Neuronal stem cell (in vitro differentiated cells): ENCODE measurements around the gene SLC9A8.
A peak's percentile ranks its signal among the peaks of the same experiment; 100 is the strongest.

Experiments
- DNase-seq: peaks from one replicate; pipeline ENCODE4 v3.0.0-alpha.2; 2013; ENCODE audit warnings: low spot score
- H2AFZ ChIP-seq: one replicate; pipeline ENCODE4 v1.6.1; 2013; ENCODE audit warnings: mild to moderate bottlenecking, low read length, inconsistent platforms
- H2AK5ac ChIP-seq: 2 replicates; pipeline ENCODE4 v1.6.1; 2013; ENCODE audit warnings: low read depth, mild to moderate bottlenecking, inconsistent platforms, low read length, moderate library complexity, mixed read lengths
- H2BK120ac ChIP-seq: 2 replicates; pipeline ENCODE4 v1.6.1; 2013; ENCODE audit warnings: low read depth, mild to moderate bottlenecking, inconsistent platforms, low read length, moderate library complexity, mixed read lengths
- H2BK12ac ChIP-seq: one replicate; pipeline ENCODE4 v1.6.1; 2013; ENCODE audit warnings: low read length, inconsistent platforms
- H2BK15ac ChIP-seq: 2 replicates; pipeline ENCODE4 v1.6.1; 2013; ENCODE audit warnings: mild to moderate bottlenecking, low read length, inconsistent platforms, mixed read lengths
- H2BK5ac ChIP-seq: one replicate; pipeline ENCODE4 v1.6.1; 2013; ENCODE audit warnings: inconsistent platforms, mild to moderate bottlenecking, low read length, moderate library complexity
- H3K14ac ChIP-seq: one replicate; pipeline ENCODE4 v1.6.1; 2013; ENCODE audit warnings: low read length, inconsistent platforms
- H3K18ac ChIP-seq: 2 replicates; pipeline ENCODE4 v1.6.1; 2013; ENCODE audit warnings: low read length, inconsistent platforms
- H3K23ac ChIP-seq: 2 replicates; pipeline ENCODE4 v1.6.1; 2013; ENCODE audit warnings: low read depth, mild to moderate bottlenecking, mixed read lengths, low read length, inconsistent platforms; ENCODE audit not compliant: poor library complexity
- H3K27ac ChIP-seq: replicated peaks from 3 replicates; pipeline ENCODE4 v1.5.1; 2013; ENCODE audit warnings: low read length, inconsistent platforms
- H3K27me3 ChIP-seq, 3 experiments: 2 replicates each; pipeline ENCODE4 v1.6.1; 2013; ENCODE audit warnings: low read length in 3 of 3, mild to moderate bottlenecking in 2 of 3, inconsistent platforms in 1 of 3, low read depth in 1 of 3, mixed read lengths in 1 of 3, moderate library complexity in 1 of 3; ENCODE audit not compliant: control insufficient read depth in 3 of 3, insufficient read depth in 3 of 3
- H3K36me3 ChIP-seq, 2 donors: replicated peaks in 1 of 2; 2 replicates each; pipeline ENCODE4 v1.6.1; 2013; ENCODE audit warnings: low read length in 2 of 2; ENCODE audit not compliant: control insufficient read depth in 2 of 2, insufficient read depth in 2 of 2
- H3K4ac ChIP-seq: 2 replicates; pipeline ENCODE4 v1.6.1; 2013; ENCODE audit warnings: inconsistent platforms, mild to moderate bottlenecking, low read length, moderate library complexity
- H3K4me1 ChIP-seq, 2 donors: 1 replicate in 1 of 2; 2 replicates in 1 of 2; pipeline ENCODE4 v1.6.1; 2013; ENCODE audit warnings: low read length in 2 of 2, low read depth in 1 of 2; ENCODE audit not compliant: control insufficient read depth in 2 of 2, insufficient read depth in 1 of 2
- H3K4me2 ChIP-seq: one replicate; pipeline ENCODE4 v1.6.1; 2013; ENCODE audit warnings: mild to moderate bottlenecking, low read length, inconsistent platforms; ENCODE audit not compliant: insufficient read depth, poor library complexity, severe bottlenecking
- H3K4me3 ChIP-seq, 2 donors: 2 replicates each; pipeline ENCODE4 v1.5.1; 2013; ENCODE audit warnings: low read length in 2 of 2, mild to moderate bottlenecking in 2 of 2, inconsistent platforms in 1 of 2, moderate library complexity in 1 of 2
- H3K79me1 ChIP-seq: one replicate; pipeline ENCODE4 v1.6.1; 2013; ENCODE audit warnings: low read depth, mild to moderate bottlenecking, inconsistent platforms, low read length, moderate library complexity
- H3K9ac ChIP-seq: one replicate; pipeline ENCODE4 v1.6.1; 2013; ENCODE audit warnings: mild to moderate bottlenecking, low read depth, low read length, inconsistent platforms; ENCODE audit not compliant: poor library complexity
- H3K9me3 ChIP-seq, 2 donors: replicated peaks in 1 of 2; 2 replicates each; pipeline versions ENCODE3 to v1.6.1; 2013; ENCODE audit warnings: low read length in 2 of 2, mild to moderate bottlenecking in 2 of 2, inconsistent platforms in 1 of 2, low read depth in 1 of 2, mixed read lengths in 1 of 2, moderate library complexity in 1 of 2; ENCODE audit not compliant: control insufficient read depth in 2 of 2, insufficient read depth in 1 of 2
- H4K8ac ChIP-seq: one replicate; pipeline ENCODE4 v1.6.1; 2013; ENCODE audit warnings: low read depth, mild to moderate bottlenecking, inconsistent platforms, low read length, moderate library complexity
- H4K91ac ChIP-seq: one replicate; pipeline ENCODE4 v1.6.1; 2013; ENCODE audit warnings: low read length, low read depth, mild to moderate bottlenecking, inconsistent platforms; ENCODE audit not compliant: poor library complexity
- WGBS, 2 donors: extraction: QIAGEN DNeasy Blood & Tissue Kit; methylation state at CpG; one replicate each; pipeline ENCODE4 v1.1.7; 2013; ENCODE audit warnings: missing lambda C conversion rate in 2 of 2, mixed read lengths in 1 of 2; ENCODE audit not compliant: insufficient read length in 2 of 2, insufficient replicate concordance in 1 of 2; ENCODE audit errors: extremely low coverage in 2 of 2; 5-methylcytosine and 5-hydroxymethylcytosine counted together

SLC9A8 gene

DNA sequence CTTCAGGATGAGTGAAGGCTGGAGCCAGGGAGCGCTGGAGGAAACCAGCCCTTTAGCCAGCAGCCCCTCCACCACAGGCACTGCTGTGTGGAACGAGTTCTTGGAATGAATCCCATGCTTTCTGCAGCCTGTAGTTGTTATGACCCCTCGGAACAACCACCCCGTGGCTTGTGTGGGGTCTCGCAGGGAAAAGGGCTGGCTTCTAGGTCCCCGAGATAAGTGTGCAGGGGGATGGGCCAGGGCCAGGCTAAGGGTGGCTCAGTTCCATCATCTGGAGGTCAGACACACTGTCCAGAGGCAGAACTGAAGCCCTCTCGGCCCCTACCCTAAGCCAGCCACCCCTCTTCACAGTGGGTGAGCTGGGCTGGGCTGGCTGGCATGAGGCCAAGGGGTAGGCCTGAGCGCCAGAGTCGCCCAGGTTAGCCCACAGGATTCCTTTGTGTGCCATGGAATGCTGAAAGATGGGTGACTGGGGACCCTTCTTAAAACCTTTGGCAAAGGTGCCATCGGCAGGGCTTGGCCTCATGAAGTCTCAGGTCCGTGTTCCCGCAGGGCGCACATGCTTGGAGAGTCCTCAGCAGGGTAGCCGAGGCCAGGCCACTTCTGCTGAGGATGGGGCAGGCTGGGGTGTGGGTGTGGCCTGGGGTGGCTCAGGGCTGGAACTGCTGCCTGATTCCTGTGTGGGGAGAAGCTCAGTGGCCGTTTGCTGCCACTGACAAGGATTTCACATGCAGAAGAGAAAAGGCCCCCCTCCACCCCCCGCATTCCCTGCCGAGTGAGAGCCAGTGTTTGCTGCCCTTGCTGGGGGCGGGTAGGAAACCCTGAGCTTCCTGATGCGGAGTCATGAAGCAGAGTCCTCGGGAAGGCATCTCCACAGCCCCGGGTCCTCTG is 78.1 kb downstream of the SLC9A8 start:
- Histone ChIP-seq H2BK5ac (peak overlapping the region; percentile 41), H2BK12ac (no peak overlapping the region), H3K9ac (no peak overlapping the region), H4K8ac (no peak overlapping the region), H3K27me3 (no peaks in the 10 kb centered on the region), H3K4me2 (peak overlapping the region; percentile 13), H3K4me3 (no peak overlapping the region), H3K4me1 (peaks cover 24 to 49% of the 10 kb centered on the region in 2 donors), H2AFZ (peak overlapping the region; percentile 51), H2AK5ac (peak overlapping the region; percentile 79), H2BK15ac (peak overlapping the region; percentile 56), H3K4ac (no peak overlapping the region), H3K79me1 (no peaks in the 10 kb centered on the region), H2BK120ac (no peak overlapping the region), H3K23ac (peak overlapping the region; percentile 21), H3K9me3 (no peaks in the 10 kb centered on the region), H3K14ac (no peak overlapping the region), H3K36me3 (peaks cover 1 to 16% of the 10 kb centered on the region in 2 donors), H4K91ac (no peak overlapping the region), H3K27ac (peak overlapping the region; percentile 29), H3K18ac (peak overlapping the region; percentile 61)
- no CpG with 5 or more reads among the region's 21 CpGs for WGBS, 2 donors
- DNase-seq, result no peak

DNA sequence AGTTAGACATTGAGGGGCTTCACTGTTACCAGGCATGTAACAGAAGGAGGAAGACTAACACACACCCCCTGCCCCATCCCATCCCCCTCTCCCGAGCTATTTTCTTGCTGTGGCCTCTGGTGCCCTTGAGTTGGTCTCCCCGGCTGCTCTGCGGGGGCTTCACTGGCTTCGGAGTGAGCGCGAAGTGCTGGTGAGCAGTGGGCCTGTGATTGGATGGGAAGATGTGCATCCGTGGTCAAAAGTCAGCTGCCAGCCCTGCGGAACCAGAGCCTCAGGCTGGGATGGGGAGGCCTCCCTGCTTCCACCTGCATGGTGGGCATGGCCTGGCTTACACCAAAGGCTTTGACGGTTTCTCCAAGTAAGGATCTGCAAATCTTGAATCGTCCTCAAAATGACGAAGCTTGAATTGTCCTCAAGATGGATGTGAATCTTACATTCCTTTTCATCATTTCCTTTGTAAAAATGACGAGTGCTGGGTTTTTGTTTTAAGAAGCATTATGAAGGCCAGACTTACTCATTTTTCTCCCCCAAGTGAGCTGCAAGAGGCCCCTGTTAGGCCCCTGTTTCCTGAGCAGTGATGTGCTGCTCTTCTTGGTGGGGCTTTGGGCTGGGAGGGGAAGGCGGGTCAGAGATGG is 79.0 kb downstream of the SLC9A8 start:
- no peak overlapping the region for H3K14ac ChIP-seq
- H2AK5ac ChIP-seq, result no peak overlapping the region
- no CpG with 5 or more reads among the region's 13 CpGs for WGBS, 2 donors
- H3K27me3 ChIP-seq, result no peaks in the 10 kb centered on the region
- no peak for DNase-seq
- no peak overlapping the region for H4K8ac ChIP-seq
- H3K4me1 ChIP-seq, result peaks cover 22 to 49% of the 10 kb centered on the region in 2 donors
- H3K9ac ChIP-seq, result no peak overlapping the region
- peak overlapping the region; percentile 51 for H2AFZ ChIP-seq
- H3K4me3 ChIP-seq, result no peak overlapping the region
- peaks cover 1 to 8% of the 10 kb centered on the region in 2 donors for H3K36me3 ChIP-seq
- H2BK12ac ChIP-seq, result no peak overlapping the region
- no peak overlapping the region for H3K4ac ChIP-seq
- H4K91ac ChIP-seq, result no peak overlapping the region
- no peak overlapping the region for H3K4me2 ChIP-seq
- peak overlapping the region; percentile 41 for H2BK5ac ChIP-seq
- no peaks in the 10 kb centered on the region for H3K9me3 ChIP-seq
- H3K23ac ChIP-seq, result peak overlapping the region; percentile 10
- peak overlapping the region; percentile 41 for H3K18ac ChIP-seq
- no peak overlapping the region for H2BK120ac ChIP-seq
- no peaks in the 10 kb centered on the region for H3K79me1 ChIP-seq
- H3K27ac ChIP-seq, result peak overlapping the region; percentile 29
- no peak overlapping the region for H2BK15ac ChIP-seq

DNA sequence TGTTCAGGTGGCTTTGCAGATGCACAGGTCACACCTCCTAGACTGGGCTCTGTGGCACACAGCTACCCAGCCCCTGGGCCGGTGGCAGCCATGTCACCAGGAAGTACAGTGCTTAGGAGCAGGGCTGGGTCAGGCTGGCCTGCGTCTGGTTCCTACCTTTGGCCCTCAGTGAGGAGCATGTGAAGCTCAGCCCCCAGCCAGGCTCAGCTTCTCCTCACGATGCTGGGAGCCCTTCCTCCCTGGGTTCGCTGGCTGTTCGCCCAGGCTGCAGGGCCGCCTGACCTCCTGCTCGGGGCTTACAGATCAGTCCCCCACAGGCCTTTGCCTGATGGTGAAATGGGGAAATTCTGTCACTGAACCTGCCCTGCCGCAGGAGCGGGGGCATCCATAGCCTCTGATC is 79.6 kb downstream of the SLC9A8 start:
- H3K4me3 ChIP-seq, result peak overlapping the region in 1 of 2 donors; percentile 7
- H3K27me3 ChIP-seq, result no peaks in the 10 kb centered on the region
- H3K18ac ChIP-seq, result no peak overlapping the region
- H3K9ac ChIP-seq, result no peak overlapping the region
- H4K8ac ChIP-seq, result peak overlapping the region; percentile 90
- H3K4ac ChIP-seq, result no peak overlapping the region
- peak overlapping the region; percentile 34 for H3K23ac ChIP-seq
- no CpG with 5 or more reads among the region's 9 CpGs for WGBS, 2 donors
- H3K4me2 ChIP-seq, result no peak overlapping the region
- peak overlapping the region; percentile 48 for H2BK120ac ChIP-seq
- peak overlapping the region; percentile 86 for H3K14ac ChIP-seq
- H2BK12ac ChIP-seq, result no peak overlapping the region
- H2AK5ac ChIP-seq, result peak overlapping the region; percentile 27
- no peak overlapping the region for H2AFZ ChIP-seq
- peaks cover 1 to 5% of the 10 kb centered on the region in 2 donors for H3K36me3 ChIP-seq
- no peak overlapping the region for H3K27ac ChIP-seq
- H3K4me1 ChIP-seq, result peaks cover 22 to 45% of the 10 kb centered on the region in 2 donors
- no peaks in the 10 kb centered on the region for H3K79me1 ChIP-seq
- no peaks in the 10 kb centered on the region for H3K9me3 ChIP-seq
- H4K91ac ChIP-seq, result peak overlapping the region; percentile 28
- DNase-seq, result no peak
- H2BK5ac ChIP-seq, result no peak overlapping the region
- no peak overlapping the region for H2BK15ac ChIP-seq

DNA sequence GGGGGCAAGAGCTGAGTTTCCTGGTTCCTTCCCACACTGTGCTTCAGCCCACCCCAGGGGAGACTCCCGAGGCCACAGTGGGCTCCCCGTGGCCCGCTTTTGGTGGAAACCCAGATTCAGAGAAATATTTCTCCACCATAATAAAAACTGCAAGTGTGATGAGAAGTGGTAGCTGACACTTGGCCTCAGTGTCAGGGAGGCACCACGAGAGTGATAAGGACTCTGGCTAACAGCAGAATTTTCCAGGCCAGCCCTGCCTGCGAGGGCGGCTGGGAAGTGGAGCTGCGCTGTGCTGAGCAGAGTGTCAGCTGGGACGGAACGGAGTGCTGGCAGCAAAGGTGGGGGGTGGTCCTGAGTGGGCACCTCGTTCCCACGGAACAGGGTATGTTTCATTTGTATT is 80.2 kb downstream of the SLC9A8 start:
- Histone ChIP-seq H2BK5ac (no peak overlapping the region), H3K14ac (peak overlapping the region; percentile 0), H3K27ac (no peak overlapping the region), H3K36me3 (peaks cover 0 to 1% of the 10 kb centered on the region in 2 donors), H3K9ac (no peak overlapping the region), H3K27me3 (no peaks in the 10 kb centered on the region), H3K23ac (no peak overlapping the region), H3K4me1 (peaks cover 16 to 40% of the 10 kb centered on the region in 2 donors), H2BK120ac (no peak overlapping the region), H4K91ac (no peak overlapping the region), H3K4ac (no peak overlapping the region), H2AFZ (no peak overlapping the region), H3K4me3 (no peak overlapping the region), H4K8ac (no peak overlapping the region), H2BK15ac (no peak overlapping the region), H3K4me2 (no peak overlapping the region), H3K18ac (peak overlapping the region; percentile 52), H2BK12ac (no peak overlapping the region), H2AK5ac (peak overlapping the region; percentile 11), H3K9me3 (no peaks in the 10 kb centered on the region), H3K79me1 (no peaks in the 10 kb centered on the region)
- WGBS, 2 donors, result no CpG with 5 or more reads among the region's 11 CpGs
- DNase-seq, result no peak
